ENCODE measurements around the gene MTUS2.

Gene MTUS2

DNA sequence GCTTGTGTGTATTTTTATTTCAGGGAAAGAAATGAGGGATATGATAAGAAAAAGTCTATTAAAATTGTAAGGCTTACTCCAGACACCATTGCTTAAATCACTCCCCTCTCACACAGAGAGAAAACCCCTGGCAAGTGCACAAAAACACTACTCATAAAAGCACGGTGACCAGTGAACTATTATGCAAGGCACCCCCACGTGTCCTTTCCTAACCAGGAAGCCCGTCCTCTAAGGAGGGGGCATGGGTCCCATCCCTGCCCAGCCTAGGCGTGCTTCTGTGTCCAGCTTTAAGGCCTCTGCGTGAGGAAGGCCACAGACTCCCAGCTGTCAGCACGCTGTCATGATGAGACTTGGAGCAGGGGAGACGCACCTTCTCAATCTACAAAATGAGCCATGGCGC, 691.8 kb downstream of the MTUS2 start:
- ChIA-PET POLR2A (no interaction called here), CTCF (no interaction called here)

GRCh38 chr13:29513002-29513980, 693.2 kb downstream of the MTUS2 start:
- ChIA-PET CTCF (interaction anchor here (0.8 kb wide), 1 partner anchor 194 kb away, joined by 3 read pairs; no protein-coding TSS in a partner anchor), POLR2A (no interaction called here)
- DNase-seq (ENCODE audit: extremely low spot score): no peak
- TF ChIP-seq ARNT (IDR thresholded peaks at IDR 0.05): no peak
- TF ChIP-seq NFRKB (IDR thresholded peaks at IDR 0.05): no peak
- TF ChIP-seq TARDBP (IDR thresholded peaks at IDR 0.05): no peak
- no peak for TF ChIP-seq FOXM1 (IDR thresholded peaks at IDR 0.05; ENCODE audit: borderline replicate concordance)
- TF ChIP-seq ELF4 (IDR thresholded peaks at IDR 0.05): no peak
- TF ChIP-seq LEF1 (IDR thresholded peaks at IDR 0.05; ENCODE audit: borderline replicate concordance): no peak
- no peak for TF ChIP-seq ZNF384 (IDR thresholded peaks at IDR 0.05)
- TF ChIP-seq FOXA1 (IDR thresholded peaks at IDR 0.05): no peak
- TF ChIP-seq HDGF (IDR thresholded peaks at IDR 0.05; ENCODE audit: borderline replicate concordance): no peak
- TF ChIP-seq L3MBTL2 (conservative IDR thresholded peaks at IDR 0.05): no peak
- TF ChIP-seq SP1 (IDR thresholded peaks at IDR 0.05): no peak
- TF ChIP-seq, protein P1, sequence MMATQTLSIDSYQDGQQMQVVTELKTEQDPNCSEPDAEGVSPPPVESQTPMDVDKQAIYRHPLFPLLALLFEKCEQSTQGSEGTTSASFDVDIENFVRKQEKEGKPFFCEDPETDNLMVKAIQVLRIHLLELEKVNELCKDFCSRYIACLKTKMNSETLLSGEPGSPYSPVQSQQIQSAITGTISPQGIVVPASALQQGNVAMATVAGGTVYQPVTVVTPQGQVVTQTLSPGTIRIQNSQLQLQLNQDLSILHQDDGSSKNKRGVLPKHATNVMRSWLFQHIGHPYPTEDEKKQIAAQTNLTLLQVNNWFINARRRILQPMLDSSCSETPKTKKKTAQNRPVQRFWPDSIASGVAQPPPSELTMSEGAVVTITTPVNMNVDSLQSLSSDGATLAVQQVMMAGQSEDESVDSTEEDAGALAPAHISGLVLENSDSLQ (IDR thresholded peaks at IDR 0.05): no peak
- TF ChIP-seq CTBP1 (IDR thresholded peaks at IDR 0.05; ENCODE audit: borderline replicate concordance): no peak
- no peak for TF ChIP-seq BHLHE40 (IDR thresholded peaks at IDR 0.05; ENCODE audit: borderline replicate concordance)
- no peak for TF ChIP-seq FOXK2 (IDR thresholded peaks at IDR 0.05)

More for the DNA sequence above, 691.8 kb downstream of the MTUS2 start:
- DNase-seq (ENCODE audit: extremely low spot score): no peak
- TF ChIP-seq SUZ12 (IDR thresholded peaks at IDR 0.05) (no peak), FOXK2 (IDR thresholded peaks at IDR 0.05) (no peak), SP1 (IDR thresholded peaks at IDR 0.05) (no peak)

GRCh38 chr13:29513981-29514719, 694.0 kb downstream of the MTUS2 start:
- DNase-seq (ENCODE audit: extremely low spot score): no peak
- ChIA-PET CTCF (no interaction called here), POLR2A (no interaction called here)
- TF ChIP-seq ZNF384 (IDR thresholded peaks at IDR 0.05): no peak
- no peak for TF ChIP-seq TARDBP (IDR thresholded peaks at IDR 0.05)
- no peak for TF ChIP-seq L3MBTL2 (conservative IDR thresholded peaks at IDR 0.05)
- TF ChIP-seq CTBP1 (IDR thresholded peaks at IDR 0.05; ENCODE audit: borderline replicate concordance): no peak
- no peak for TF ChIP-seq LEF1 (IDR thresholded peaks at IDR 0.05; ENCODE audit: borderline replicate concordance)
- TF ChIP-seq, protein P1 (IDR thresholded peaks at IDR 0.05): no peak
- TF ChIP-seq ARNT (IDR thresholded peaks at IDR 0.05): no peak
- TF ChIP-seq BHLHE40 (IDR thresholded peaks at IDR 0.05; ENCODE audit: borderline replicate concordance): no peak
- no peak for TF ChIP-seq HDGF (IDR thresholded peaks at IDR 0.05; ENCODE audit: borderline replicate concordance)
- no peak for TF ChIP-seq FOXA1 (IDR thresholded peaks at IDR 0.05)
- TF ChIP-seq SP1 (IDR thresholded peaks at IDR 0.05): no peak
- no peak for TF ChIP-seq NFRKB (IDR thresholded peaks at IDR 0.05)
- TF ChIP-seq ELF4 (IDR thresholded peaks at IDR 0.05): no peak
- no peak for TF ChIP-seq FOXK2 (IDR thresholded peaks at IDR 0.05)
- no peak for TF ChIP-seq FOXM1 (IDR thresholded peaks at IDR 0.05; ENCODE audit: borderline replicate concordance)
- TF ChIP-seq SUZ12 (IDR thresholded peaks at IDR 0.05): no peak

DNA sequence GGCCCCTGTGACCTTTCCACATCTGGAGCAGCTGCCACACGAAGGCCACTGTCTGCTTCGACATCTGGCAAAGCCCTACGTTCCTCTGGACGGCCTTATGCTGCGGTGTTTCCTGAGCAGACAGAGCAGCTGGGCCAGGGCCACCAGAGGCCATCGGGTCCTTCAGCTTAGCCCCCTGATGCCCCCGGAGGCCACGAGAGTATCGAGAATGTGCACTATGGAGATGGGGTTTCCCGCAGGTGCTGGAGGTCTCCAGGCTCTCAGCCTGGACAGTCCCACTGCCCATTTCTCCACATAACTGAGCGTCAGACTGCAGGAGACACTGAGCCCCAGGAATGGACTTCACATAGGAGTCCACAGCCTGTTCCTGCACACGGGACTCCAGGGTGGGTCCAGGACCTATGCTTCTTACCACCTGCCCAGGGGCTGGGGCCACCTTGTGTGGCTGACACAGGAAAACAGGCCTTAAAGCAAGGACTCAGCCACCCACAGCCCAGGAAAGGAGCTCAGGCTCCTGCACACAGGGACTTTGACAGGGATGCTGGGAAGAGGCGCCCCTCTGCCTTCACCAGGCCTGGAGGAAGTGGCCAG, 694.7 kb downstream of the MTUS2 start:
- no peak for DNase-seq (ENCODE audit: extremely low spot score)
- TF ChIP-seq ARNT (IDR thresholded peaks at IDR 0.05): no peak
- TF ChIP-seq SP1 (IDR thresholded peaks at IDR 0.05): no peak
- TF ChIP-seq LEF1 (IDR thresholded peaks at IDR 0.05; ENCODE audit: borderline replicate concordance): no peak
- POLR2A ChIA-PET: no interaction called here
- CTCF ChIA-PET: no interaction called here

DNA sequence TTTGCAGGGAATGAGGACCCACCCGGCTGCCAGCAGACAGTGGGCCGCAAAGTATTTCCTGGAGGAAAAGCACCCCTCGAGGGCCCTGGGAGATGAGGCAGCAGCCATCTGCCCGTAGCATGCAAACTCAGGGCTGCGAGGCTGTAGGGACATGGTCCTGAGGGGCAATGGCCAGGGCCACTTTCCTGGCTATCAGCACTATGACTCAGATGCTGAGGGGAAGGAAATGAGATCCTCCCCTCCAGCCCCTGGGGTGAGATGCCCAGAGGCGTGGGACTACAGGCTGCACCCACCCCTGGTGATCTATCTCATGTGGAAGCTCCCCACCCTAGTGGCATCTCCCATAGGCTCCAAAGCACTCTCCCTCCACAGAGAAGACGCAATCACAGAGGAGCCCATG, 695.2 kb downstream of the MTUS2 start:
- TF ChIP-seq, protein P1 (IDR thresholded peaks at IDR 0.05): no peak
- TF ChIP-seq CTBP1 (IDR thresholded peaks at IDR 0.05; ENCODE audit: borderline replicate concordance): no peak
- no peak for TF ChIP-seq FOXK2 (IDR thresholded peaks at IDR 0.05)
- TF ChIP-seq SP1 (IDR thresholded peaks at IDR 0.05): no peak
- TF ChIP-seq ELF4 (IDR thresholded peaks at IDR 0.05): no peak
- no peak for TF ChIP-seq LEF1 (IDR thresholded peaks at IDR 0.05; ENCODE audit: borderline replicate concordance)
- TF ChIP-seq TARDBP (IDR thresholded peaks at IDR 0.05): no peak
- no peak for TF ChIP-seq HDGF (IDR thresholded peaks at IDR 0.05; ENCODE audit: borderline replicate concordance)
- no peak for TF ChIP-seq SUZ12 (IDR thresholded peaks at IDR 0.05)
- no peak for TF ChIP-seq FOXA1 (IDR thresholded peaks at IDR 0.05)
- TF ChIP-seq FOXM1 (IDR thresholded peaks at IDR 0.05; ENCODE audit: borderline replicate concordance): no peak
- no peak for TF ChIP-seq BHLHE40 (IDR thresholded peaks at IDR 0.05; ENCODE audit: borderline replicate concordance)
- no peak for TF ChIP-seq NFRKB (IDR thresholded peaks at IDR 0.05)
- TF ChIP-seq ARNT (IDR thresholded peaks at IDR 0.05): no peak
- no peak for TF ChIP-seq ZNF384 (IDR thresholded peaks at IDR 0.05)
- no peak for TF ChIP-seq L3MBTL2 (conservative IDR thresholded peaks at IDR 0.05)
- ChIA-PET CTCF (no interaction called here), POLR2A (no interaction called here)
- no peak for DNase-seq (ENCODE audit: extremely low spot score)

All from HEK293T (cell line).